IMR-90 (cell line): Measurements from ENCODE around the gene GABRQ. TPM values are rescaled to one million over a fixed set of nuclear protein-coding genes. Genes with fewer than 3 reads are reported as not detected.

Experiments
- ATAC-seq: fragments of 200-7000 bp; cut with Tn5 transposase; 2 replicates; pipeline ENCODE4 v1.9.1; 2020; ENCODE audit warnings: low read depth, mild to moderate bottlenecking, moderate library complexity
- BruUV-seq: library from RNA; stranded (reverse); fragments of 400-500 nt; replicated peaks from 2 replicates; lab custom pipeline; 2021; lab: Mats Ljungman, UMichigan
- CTCF ChIA-PET: fragments of 300-600 bp; formaldehyde crosslinking; extraction: SDS; loops from one replicate; lab custom pipeline; 2021; ENCODE audit warnings: antibody characterized with exemption; lab: Yijun Ruan, JAX
- POLR2A ChIA-PET: fragments of 300-600 bp; sonication (Branson Sonifier 250); formaldehyde crosslinking; loops from one replicate; lab custom pipeline; 2022; ENCODE audit warnings: antibody characterized with exemption; ENCODE audit not compliant: unreplicated experiment; lab: Charles Lee
- DNase-seq: peaks from one replicate; pipeline ENCODE4 v3.0.0; 2013
- H2AFZ ChIP-seq: replicated peaks from 2 replicates; pipeline ENCODE3; 2013; ENCODE audit warnings: low read length, mild to moderate bottlenecking; ENCODE audit not compliant: poor library complexity
- H2AK5ac ChIP-seq: 2 replicates; pipeline ENCODE4 v1.6.1; 2013; ENCODE audit warnings: low read depth, low read length, inconsistent platforms
- H2AK9ac ChIP-seq: replicated peaks from 2 replicates; pipeline ENCODE3; 2013; ENCODE audit warnings: mild to moderate bottlenecking, low read depth, low read length, moderate library complexity; ENCODE audit not compliant: poor library complexity
- H2BK120ac ChIP-seq: 2 replicates; pipeline ENCODE4 v1.6.1; 2013; ENCODE audit warnings: low read depth, low read length, inconsistent platforms
- H2BK15ac ChIP-seq: 3 replicates; pipeline ENCODE4 v1.6.1; 2013; ENCODE audit warnings: low read depth, low read length, inconsistent platforms
- H2BK20ac ChIP-seq: 2 replicates; pipeline ENCODE4 v1.6.1; 2013; ENCODE audit warnings: low read depth, mild to moderate bottlenecking, inconsistent platforms, low read length, moderate library complexity
- H2BK5ac ChIP-seq: 2 replicates; pipeline ENCODE4 v1.6.1; 2013; ENCODE audit warnings: mild to moderate bottlenecking, low read depth, low read length, inconsistent platforms; ENCODE audit not compliant: poor library complexity, severe bottlenecking
- H3K14ac ChIP-seq: replicated peaks from 2 replicates; pipeline ENCODE4 v1.6.1; 2013; ENCODE audit warnings: low read depth, low read length, inconsistent platforms
- H3K18ac ChIP-seq: 2 replicates; pipeline ENCODE4 v1.6.1; 2013; ENCODE audit warnings: low read depth, low read length, control low read depth
- H3K23ac ChIP-seq: 2 replicates; pipeline ENCODE4 v1.6.1; 2013; ENCODE audit warnings: low read depth, low read length, inconsistent platforms
- H3K27ac ChIP-seq: 2 replicates; pipeline ENCODE4 v1.5.1; 2013; ENCODE audit warnings: mild to moderate bottlenecking, control low read depth, low read length; ENCODE audit not compliant: insufficient read depth
- H3K27me3 ChIP-seq: 2 replicates; pipeline ENCODE4 v1.6.1; 2013; ENCODE audit warnings: low read length; ENCODE audit not compliant: control insufficient read depth, insufficient read depth
- H3K36me3 ChIP-seq: 2 replicates; pipeline ENCODE4 v1.6.1; 2013; ENCODE audit warnings: low read length, mixed read lengths; ENCODE audit not compliant: control insufficient read depth, insufficient read depth
- H3K4ac ChIP-seq: 2 replicates; pipeline ENCODE4 v1.6.1; 2013; ENCODE audit warnings: low read depth, low read length, inconsistent platforms
- H3K4me1 ChIP-seq: 2 replicates; pipeline ENCODE4 v1.6.1; 2013; ENCODE audit warnings: low read length, mixed read lengths; ENCODE audit not compliant: control insufficient read depth, insufficient read depth
- H3K4me2 ChIP-seq: 2 replicates; pipeline ENCODE4 v1.6.1; 2013; ENCODE audit warnings: low read depth, mild to moderate bottlenecking, control low read depth, low read length, moderate library complexity
- H3K4me3 ChIP-seq: 2 replicates; pipeline ENCODE4 v1.5.1; 2013; ENCODE audit warnings: low read depth, mild to moderate bottlenecking, control low read depth, low read length, moderate library complexity; ENCODE audit not compliant: insufficient read depth
- H3K56ac ChIP-seq: 2 replicates; pipeline ENCODE4 v1.6.1; 2013; ENCODE audit warnings: low read length, inconsistent platforms; ENCODE audit not compliant: insufficient read depth; ENCODE audit errors: extremely low read depth
- H3K79me1 ChIP-seq, 2 experiments: 2 replicates each; pipeline ENCODE4 v1.6.1; 2013; ENCODE audit warnings: low read length in 2 of 2, inconsistent platforms in 1 of 2, low read depth in 1 of 2
- H3K9ac ChIP-seq: 2 replicates; pipeline ENCODE4 v1.6.1; 2013; ENCODE audit warnings: low read depth, low read length, control low read depth
- H3K9me1 ChIP-seq: 2 replicates; pipeline ENCODE4 v1.6.1; 2013; ENCODE audit warnings: low read length, inconsistent platforms; ENCODE audit not compliant: insufficient read depth
- H3K9me3 ChIP-seq: 2 replicates; pipeline ENCODE4 v1.6.1; 2013; ENCODE audit warnings: low read length; ENCODE audit not compliant: control insufficient read depth, insufficient read depth
- H4K20me1 ChIP-seq: 2 replicates; pipeline ENCODE4 v1.6.1; 2013; ENCODE audit warnings: low read length, inconsistent platforms; ENCODE audit not compliant: insufficient read depth
- H4K5ac ChIP-seq: 2 replicates; pipeline ENCODE4 v1.6.1; 2013; ENCODE audit warnings: mild to moderate bottlenecking, low read depth, low read length, control low read depth
- H4K8ac ChIP-seq, 2 experiments: 2 replicates each; pipeline ENCODE4 v1.6.1; 2013; ENCODE audit warnings: low read depth in 2 of 2, low read length in 2 of 2, control low read depth in 1 of 2, inconsistent platforms in 1 of 2
- H4K91ac ChIP-seq: 2 replicates; pipeline ENCODE4 v1.6.1; 2013; ENCODE audit warnings: low read depth, low read length, inconsistent platforms; ENCODE audit not compliant: insufficient read depth
- BHLHE40 ChIP-seq: fragments of 150-350 bp; IDR thresholded peaks from 2 replicates; pipeline ENCODE4 v1.6.1; 2016; ENCODE audit warnings: mild to moderate bottlenecking, low read depth, low read length
- CEBPB ChIP-seq: IDR thresholded peaks from 2 replicates; pipeline ENCODE4 v1.6.1; 2012; ENCODE audit warnings: low read depth, low read length, improper control_type of control experiment
- CHD1 ChIP-seq: IDR thresholded peaks from 2 replicates; pipeline ENCODE4 v1.6.1; 2012; ENCODE audit warnings: low read depth, low read length, improper control_type of control experiment
- CTCF ChIP-seq: conservative IDR thresholded peaks from 2 replicates; pipeline ENCODE4 v1.5.1; 2012; ENCODE audit warnings: mild to moderate bottlenecking, low read depth, low read length, improper control_type of control experiment
- ELK1 ChIP-seq: fragments of 150-350 bp; IDR thresholded peaks from 2 replicates; pipeline ENCODE4 v1.6.1; 2016; ENCODE audit warnings: low read depth, mild to moderate bottlenecking, low read length, moderate library complexity, borderline replicate concordance
- FOS ChIP-seq: fragments of 150-350 bp; IDR thresholded peaks from 2 replicates; pipeline ENCODE4 v1.6.1; 2016; ENCODE audit warnings: low read depth, low read length
- MAFK ChIP-seq: IDR thresholded peaks from 2 replicates; pipeline ENCODE4 v1.6.1; 2012; ENCODE audit warnings: low read depth, low read length, improper control_type of control experiment
- MAZ ChIP-seq: IDR thresholded peaks from 2 replicates; pipeline ENCODE4 v1.6.1; 2012; ENCODE audit warnings: low read depth, mild to moderate bottlenecking, low read length, improper control_type of control experiment, moderate library complexity, borderline replicate concordance
- MXI1 ChIP-seq: IDR thresholded peaks from 2 replicates; pipeline ENCODE4 v1.6.1; 2012; ENCODE audit warnings: low read depth, mild to moderate bottlenecking, low read length, moderate library complexity, borderline replicate concordance
- NFE2L2 ChIP-seq: fragments of 150-350 bp; IDR thresholded peaks from 2 replicates; pipeline ENCODE4 v1.6.1; 2016; ENCODE audit warnings: low read depth, mild to moderate bottlenecking, low read length
- POLR2A ChIP-seq: IDR thresholded peaks from 2 replicates; pipeline ENCODE4 v1.6.1; 2012; ENCODE audit warnings: mild to moderate bottlenecking, low read depth, low read length
- RAD21 ChIP-seq: IDR thresholded peaks from 2 replicates; pipeline ENCODE4 v1.6.1; 2012; ENCODE audit warnings: low read length, improper control_type of control experiment
- RCOR1 ChIP-seq: IDR thresholded peaks from 2 replicates; pipeline ENCODE4 v1.6.1; 2012; ENCODE audit warnings: mild to moderate bottlenecking, low read length, improper control_type of control experiment; ENCODE audit not compliant: insufficient replicate concordance
- RFX5 ChIP-seq: IDR thresholded peaks from 2 replicates; pipeline ENCODE4 v1.8.0; 2012; ENCODE audit warnings: low read depth, mild to moderate bottlenecking, low read length, moderate library complexity
- SMC3 ChIP-seq: fragments of 150-350 bp; IDR thresholded peaks from 2 replicates; pipeline ENCODE4 v1.6.1; 2016; ENCODE audit warnings: low read depth, mild to moderate bottlenecking, antibody characterized with exemption, low read length, moderate library complexity
- USF2 ChIP-seq: fragments of 150-350 bp; IDR thresholded peaks from 2 replicates; pipeline ENCODE4 v1.6.1; 2017; ENCODE audit warnings: mild to moderate bottlenecking, antibody characterized with exemption, low read length, low read depth
- WGBS, 2 experiments: methylation state at CpG; one replicate each; pipeline versions ENCODE4 v1.1.5 to v1.1.7; 2013; ENCODE audit warnings: missing lambda C conversion rate in 2 of 2; ENCODE audit not compliant: insufficient read length in 1 of 2; ENCODE audit errors: extremely low coverage in 2 of 2; 5-methylcytosine and 5-hydroxymethylcytosine counted together
- dilution Hi-C: fragments of 300-500 bp; cut with HindIII; formaldehyde crosslinking; loops from one replicate; pipeline ENCODE4 v1.14.3; 2018; ENCODE audit warnings: low sequenced_read_pairs; ENCODE audit not compliant: unreplicated experiment
- in situ Hi-C: fragments of 300-500 bp; cut with MboI; formaldehyde crosslinking; loops from 3 replicates; pipeline ENCODE4 v1.14.3; 2019; ENCODE audit warnings: low sequenced_read_pairs, inconsistent platforms, mixed read lengths
- intact Hi-C: fragments of 100-400 bp; cut with micrococcal nuclease; formaldehyde crosslinking; loops from 2 replicates; pipeline ENCODE4 v1.10.0; 2022
- polyA plus RNA-seq, 3 experiments: library from polyadenylated mRNA; depleted of rRNA; stranded (reverse); fragments of >200 nt; gene quantifications; 2 replicates each; pipeline ENCODE4 v1.2.3, GENCODE V29; 2012; ENCODE audit warnings: low replicate concordance in 1 of 3
- total RNA-seq: library from RNA; depleted of rRNA; stranded (reverse); fragments of >200 nt; gene quantifications from 2 replicates; pipeline ENCODE4 v1.2.3, GENCODE V29; 2012

The GABRQ gene
- total and polyA plus RNA-seq, 2 of the 4 experiments (the other 2 are of a cell fraction), result under 0.01 to 0.03 TPM

GRCh38 chrX:152656890-152657289, 19.2 kb downstream of the GABRQ start:
- H3K36me3 ChIP-seq, result no peaks in the 10 kb centered on the region
- H2BK15ac ChIP-seq, result no peak overlapping the region
- in situ Hi-C loops (no loop called here), dilution Hi-C loops (no loop called here), intact Hi-C loops (no loop called here)
- H3K4ac ChIP-seq, result no peak overlapping the region
- no peak overlapping the region for H3K9ac ChIP-seq
- no peak for ATAC-seq
- H4K20me1 ChIP-seq, result no peaks in the 10 kb centered on the region
- H3K27me3 ChIP-seq, result no peaks in the 10 kb centered on the region
- H3K9me3 ChIP-seq, result peaks cover 1% of the 10 kb centered on the region; the same call in 1 of the 2 replicates
- no peak overlapping the region for H2AFZ ChIP-seq
- H3K4me2 ChIP-seq, result no peak overlapping the region
- DNase-seq, result no peak
- H4K5ac ChIP-seq, result no peak overlapping the region
- no peaks in the 10 kb centered on the region for H3K79me1 ChIP-seq
- no peak overlapping the region for H3K27ac ChIP-seq
- H3K18ac ChIP-seq, result no peak overlapping the region
- no peaks in the 10 kb centered on the region for H3K9me1 ChIP-seq
- no peak overlapping the region for H3K56ac ChIP-seq
- CTCF ChIA-PET, result interaction anchor here (0.5 kb wide), 1 partner anchor 405 kb away, joined by 3 read pairs; no protein-coding TSS in a partner anchor
- no peak overlapping the region for H3K14ac ChIP-seq
- POLR2A ChIA-PET, result no interaction called here
- no peak overlapping the region for H4K91ac ChIP-seq
- H2BK120ac ChIP-seq, result no peak overlapping the region
- TF ChIP-seq RFX5, result no peak
- TF ChIP-seq SMC3, result no peak
- TF ChIP-seq CTCF, result no peak
- TF ChIP-seq NFE2L2, result no peak
- no peak for TF ChIP-seq USF2
- no peak for TF ChIP-seq MAFK
- TF ChIP-seq RAD21, result no peak
- no peak for TF ChIP-seq FOS
- TF ChIP-seq CHD1, result no peak
- no peak for TF ChIP-seq RCOR1
- TF ChIP-seq POLR2A, result no peak
- TF ChIP-seq BHLHE40, result no peak
- TF ChIP-seq ELK1, result no peak
- no peak for TF ChIP-seq MXI1
- no peak for TF ChIP-seq MAZ
- no peak for TF ChIP-seq CEBPB
- no peak overlapping the region for H2AK9ac ChIP-seq
- H4K8ac ChIP-seq, result no peak overlapping the region
- H2BK20ac ChIP-seq, result no peak overlapping the region
- H3K4me3 ChIP-seq, result no peak overlapping the region
- H3K23ac ChIP-seq, result no peak overlapping the region
- WGBS, 2 experiments, result 58% methylated on average over 3 of the region's 7 CpGs; no CpG with 5 or more reads in 1 of the 2 experiments
- no TSS peak for BruUV-seq
- no peak overlapping the region for H2BK5ac ChIP-seq
- H3K4me1 ChIP-seq, result no peaks in the 10 kb centered on the region
- H2AK5ac ChIP-seq, result no peak overlapping the region
